HG02840 (cell line): ENCODE results near the gene RILP.

Source experiments
- ATAC-seq: cut with Tn5 transposase; IDR thresholded peaks from one replicate; pipeline ENCODE4 v1.9.1; 2021; ENCODE audit warnings: mild to moderate bottlenecking, moderate library complexity, moderate number of reproducible peaks; ENCODE audit not compliant: unreplicated experiment, low FRiP score

RILP gene

GRCh38 chr17:1648963-1649843 is 463 bp downstream of the RILP start:
- peak; percentile 46 for ATAC-seq

- peak; percentile 20 for ATAC-seq
Measured at GRCh38 chr17:1648173-1648962, 1.3 kb downstream of the RILP start.

GRCh38 chr17:1647802-1648171 is 1.9 kb downstream of the RILP start:
- ATAC-seq = no peak

- ATAC-seq = no peak
Measured at GRCh38 chr17:1646199-1646875, 3.3 kb downstream of the RILP start.

- no peak for ATAC-seq
Measured at GRCh38 chr17:1645207-1646171, 4.2 kb downstream of the RILP start, which contains the start of gene SCARF1. SCARF1 (minus strand) TSS chr17:1645732; CDS start chr17:1645697, 35 bp downstream.

- no peak for ATAC-seq
Measured at GRCh38 chr17:1644493-1645206, 5.0 kb downstream of the RILP start.

GRCh38 chr17:1643999-1644492 is 5.6 kb downstream of the RILP start:
- ATAC-seq = no peak

- no peak for ATAC-seq
Measured at GRCh38 chr17:1643293-1643998, 6.2 kb downstream of the RILP start.

- ATAC-seq = no peak
Measured at GRCh38 chr17:1641065-1641403, 8.6 kb downstream of the RILP start.

GRCh38 chr17:1640329-1641064 is 9.2 kb downstream of the RILP start:
- ATAC-seq = no peak

GRCh38 chr17:1639549-1640180 is 10.0 kb downstream of the RILP start:
- ATAC-seq = no peak

GRCh38 chr17:1638624-1639300 is 10.9 kb downstream of the RILP start:
- no peak for ATAC-seq

GRCh38 chr17:1638171-1638590 is 11.5 kb downstream of the RILP start:
- no peak for ATAC-seq

- no peak for ATAC-seq
Measured at GRCh38 chr17:1636732-1637285, 12.9 kb downstream of the RILP start.

GRCh38 chr17:1635675-1636465 is 13.8 kb downstream of the RILP start:
- ATAC-seq = no peak
